SH-SY5Y (cell line): ENCODE measurements around the gene OPCML.

Experiments
- GATA2 ChIP-seq: IDR thresholded peaks from 2 replicates; pipeline ENCODE4 v1.6.1; 2011; ENCODE audit warnings: mild to moderate bottlenecking, low read depth, low read length
- GATA3 ChIP-seq: IDR thresholded peaks from 2 replicates; pipeline ENCODE4 v1.6.1; 2011; ENCODE audit warnings: low read depth, mild to moderate bottlenecking, low read length, moderate library complexity

DNA sequence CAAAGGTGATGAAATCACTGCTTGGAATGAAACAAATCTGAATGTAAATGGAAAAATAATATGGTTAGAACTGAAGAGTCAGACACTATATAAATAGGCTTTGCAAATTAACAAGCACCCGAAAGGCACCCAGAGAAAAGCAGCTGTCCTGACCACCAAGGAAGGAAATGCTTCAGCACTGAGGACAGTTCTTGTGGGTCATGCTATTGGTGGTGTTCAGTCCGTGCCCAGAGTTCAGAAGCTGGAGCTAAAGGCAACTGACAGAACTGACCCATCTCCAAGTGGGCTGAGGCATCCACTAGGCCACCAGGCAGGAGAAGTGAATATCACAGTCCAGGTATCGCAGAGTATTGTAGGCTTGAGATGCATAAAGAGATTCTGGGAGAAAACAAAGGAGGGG lies 208.9 kb downstream of the OPCML start:
- TF ChIP-seq GATA2 (no peak), GATA3 (no peak)
